Activated T-cell treated with anti-CD3 and anti-CD28 coated beads, Interleukin-2, amount 50 U/mL, for 1 hour (primary cell): ENCODE data around the gene GADD45B.
A peak's percentile ranks its signal among the peaks of the same experiment; 100 is the strongest.

Source experiments
- DNase-seq: peaks from one replicate; pipeline ENCODE4 v3.0.0-alpha.2; 2020

GADD45B gene, protein sequence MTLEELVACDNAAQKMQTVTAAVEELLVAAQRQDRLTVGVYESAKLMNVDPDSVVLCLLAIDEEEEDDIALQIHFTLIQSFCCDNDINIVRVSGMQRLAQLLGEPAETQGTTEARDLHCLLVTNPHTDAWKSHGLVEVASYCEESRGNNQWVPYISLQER

DNA sequence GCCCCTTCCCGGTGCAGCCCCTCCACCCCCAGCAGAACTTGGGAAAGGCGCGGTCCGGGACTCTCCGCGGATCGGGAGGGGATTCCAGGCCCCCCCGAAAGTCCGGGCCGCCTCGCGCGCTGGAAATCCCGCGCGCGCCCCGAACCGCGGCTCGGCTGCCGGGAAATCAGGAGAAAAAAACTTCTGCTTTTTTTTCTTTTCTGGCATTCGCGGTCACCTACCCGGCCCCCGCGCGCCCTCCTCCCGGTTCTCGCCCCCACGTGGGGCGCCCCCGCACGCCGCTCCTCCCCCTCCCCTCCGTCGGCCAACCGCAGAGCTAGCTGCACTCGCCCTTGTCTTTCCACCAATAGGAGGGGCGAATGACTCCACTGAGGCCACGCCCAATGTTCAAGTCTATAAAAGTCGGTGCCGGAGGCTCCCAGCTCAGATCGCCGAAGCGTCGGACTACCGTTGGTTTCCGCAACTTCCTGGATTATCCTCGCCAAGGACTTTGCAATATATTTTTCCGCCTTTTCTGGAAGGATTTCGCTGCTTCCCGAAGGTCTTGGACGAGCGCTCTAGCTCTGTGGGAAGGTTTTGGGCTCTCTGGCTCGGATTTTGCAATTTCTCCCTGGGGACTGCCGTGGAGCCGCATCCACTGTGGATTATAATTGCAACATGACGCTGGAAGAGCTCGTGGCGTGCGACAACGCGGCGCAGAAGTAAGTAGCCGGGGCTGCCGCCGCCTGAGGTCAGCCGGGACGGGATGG, at the start of gene GADD45B:
TSS of gene GADD45B (plus strand) at position 426 of the 749 bp plus-strand sequence. CDS start at position 658, 232 bp downstream.
- peak; percentile 97 for DNase-seq

DNA sequence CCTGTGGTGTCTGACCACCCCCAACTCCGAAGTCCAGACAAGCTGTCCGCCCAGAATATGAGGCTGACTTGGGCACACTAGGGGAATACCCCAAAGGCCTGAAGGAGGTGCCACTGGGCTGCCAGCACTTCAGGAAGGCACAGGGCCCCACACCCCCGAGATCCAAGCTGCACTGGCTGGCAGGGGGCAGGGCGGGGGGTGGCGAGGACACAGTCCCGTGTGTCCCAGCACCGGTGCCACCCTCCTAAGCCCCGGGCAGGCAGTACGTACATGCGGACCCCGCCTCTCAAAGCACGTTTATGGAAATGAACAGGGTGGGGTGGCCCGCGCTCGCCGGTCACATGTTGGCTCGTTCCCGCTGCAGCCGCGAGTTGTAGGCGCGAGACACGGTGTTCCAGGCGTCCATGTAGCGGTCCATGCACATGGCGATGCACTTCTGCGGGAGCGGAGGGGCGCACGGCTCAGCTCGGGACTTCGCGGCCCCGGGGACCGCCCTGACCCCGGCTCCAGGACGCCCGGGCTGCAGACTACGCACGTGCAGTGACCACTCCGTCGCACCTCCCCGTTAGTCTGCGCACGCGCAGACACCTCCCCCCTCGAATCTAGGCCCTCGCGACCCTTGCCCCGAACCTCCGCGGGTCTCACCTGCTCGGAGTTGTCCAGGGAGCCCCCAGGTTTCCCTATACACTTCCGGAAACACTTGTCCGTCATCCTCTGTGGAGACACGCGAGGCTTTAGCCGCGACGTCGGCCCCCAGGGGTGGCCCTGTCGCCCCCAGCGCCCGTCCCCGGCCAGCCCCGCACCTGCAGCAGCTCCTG, 49.1 kb upstream of the GADD45B start:
- peak; percentile 33 for DNase-seq

DNA sequence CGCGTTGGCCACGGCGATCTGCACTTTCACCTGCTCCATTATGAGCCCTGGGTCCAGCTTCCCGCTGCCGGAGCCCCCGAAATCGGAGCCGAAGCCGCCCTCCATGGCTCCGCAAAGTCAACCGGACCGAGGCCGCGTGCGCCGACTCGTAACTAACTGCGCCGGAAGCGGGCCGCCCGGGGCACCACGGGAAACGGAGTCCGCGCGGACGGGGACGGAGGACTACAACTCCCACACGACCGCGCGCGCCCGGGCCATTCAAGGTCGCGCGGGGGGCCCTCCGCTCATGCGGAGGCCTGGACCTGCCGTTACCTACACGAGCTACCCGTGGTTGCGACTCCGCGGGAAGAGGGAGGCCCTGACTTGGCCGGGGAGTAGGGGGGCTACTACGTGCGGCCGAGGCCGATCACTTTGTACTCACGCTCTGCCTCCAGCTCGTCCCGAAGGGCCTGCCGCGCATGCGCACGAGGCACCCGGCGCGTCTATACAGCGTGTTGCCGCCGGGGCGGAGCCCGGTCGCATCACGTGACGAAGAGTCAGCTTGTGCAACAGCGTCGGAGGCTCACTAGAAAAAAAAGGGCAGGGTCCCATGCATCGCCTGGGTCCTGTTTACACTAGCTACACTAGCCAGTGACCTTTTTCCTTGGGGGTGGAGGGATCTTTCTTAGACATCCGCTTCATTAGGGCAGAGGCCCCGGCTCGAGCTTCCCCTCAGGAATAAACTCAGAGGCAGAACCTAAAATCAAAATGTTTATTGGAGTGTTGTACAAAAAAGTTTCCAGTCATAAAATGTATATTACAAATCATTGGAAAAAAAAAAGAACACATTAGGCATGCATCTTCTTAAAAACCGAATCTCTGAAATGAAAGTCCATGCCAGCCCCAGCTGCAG, 48.3 kb upstream of the GADD45B start, which contains the start of gene TIMM13:
TSS of gene TIMM13 (minus strand) at position 158 of the 892 bp plus-strand sequence. CDS start at position 105, 53 bp downstream.
- DNase-seq: peak; percentile 98

DNA sequence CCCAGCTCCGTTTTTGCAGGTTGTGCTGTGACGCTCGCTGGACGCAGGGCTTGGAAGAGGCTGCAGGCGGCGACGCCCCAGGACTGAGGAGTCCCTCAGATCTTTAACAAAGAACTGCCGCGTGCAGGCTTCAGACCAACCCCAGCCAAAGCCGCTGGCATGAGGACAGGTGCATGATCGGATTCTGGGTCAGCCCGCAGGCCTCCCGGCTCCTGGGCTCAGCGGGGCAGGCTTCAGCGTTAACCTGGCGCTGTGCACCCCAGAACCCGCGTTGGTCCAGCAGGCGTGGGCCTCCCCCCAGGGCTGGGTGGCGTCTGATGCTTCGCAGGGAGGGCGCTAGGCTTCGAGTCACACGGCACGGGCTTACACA, 47.6 kb upstream of the GADD45B start:
- no peak for DNase-seq

DNA sequence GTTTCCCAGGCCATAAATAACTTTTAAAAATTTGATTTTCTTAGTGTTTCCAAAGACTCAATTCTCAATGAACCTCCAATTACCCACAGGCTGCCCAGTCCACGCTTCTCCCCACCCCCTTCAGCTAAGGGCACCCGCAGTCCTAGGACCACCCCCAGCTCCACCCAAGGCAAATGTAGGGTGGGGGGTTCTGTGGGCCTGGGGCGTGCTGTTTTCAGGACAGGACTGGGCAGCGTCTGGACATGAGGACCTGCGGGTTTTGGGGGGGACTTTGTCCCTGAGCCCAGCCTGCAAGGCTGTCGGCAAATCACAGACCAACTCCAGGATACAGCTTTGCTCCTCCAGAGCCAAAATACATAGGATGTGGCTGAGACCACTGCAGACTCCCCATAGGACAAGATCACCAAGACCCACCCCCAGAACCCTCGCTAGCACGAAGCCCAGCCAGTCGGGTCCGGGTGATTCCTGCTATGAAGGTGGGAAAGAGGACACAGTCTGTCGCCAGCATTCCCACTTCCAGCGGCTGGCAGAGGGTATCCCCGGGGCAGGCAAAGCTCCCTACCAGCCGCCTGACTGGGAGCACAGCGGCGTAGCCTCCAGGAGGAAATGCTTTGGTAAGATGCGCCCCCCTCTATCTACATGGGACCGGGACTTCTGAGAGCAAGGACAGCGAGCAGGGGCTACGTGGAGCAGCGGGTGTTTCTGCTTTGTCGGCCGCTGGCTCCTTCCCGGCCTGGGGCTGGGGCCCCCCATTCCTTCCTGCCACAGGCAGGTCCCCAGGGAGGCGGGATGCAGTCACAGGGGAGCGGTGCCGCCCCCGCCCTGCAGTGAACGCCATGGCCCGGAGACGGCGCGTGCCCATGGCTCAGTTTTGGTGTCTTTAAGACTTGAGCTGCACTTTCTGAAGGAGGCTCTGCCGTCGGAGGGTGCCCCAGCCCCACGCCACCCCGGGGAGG, 46.9 kb upstream of the GADD45B start:
- DNase-seq: no peak

DNA sequence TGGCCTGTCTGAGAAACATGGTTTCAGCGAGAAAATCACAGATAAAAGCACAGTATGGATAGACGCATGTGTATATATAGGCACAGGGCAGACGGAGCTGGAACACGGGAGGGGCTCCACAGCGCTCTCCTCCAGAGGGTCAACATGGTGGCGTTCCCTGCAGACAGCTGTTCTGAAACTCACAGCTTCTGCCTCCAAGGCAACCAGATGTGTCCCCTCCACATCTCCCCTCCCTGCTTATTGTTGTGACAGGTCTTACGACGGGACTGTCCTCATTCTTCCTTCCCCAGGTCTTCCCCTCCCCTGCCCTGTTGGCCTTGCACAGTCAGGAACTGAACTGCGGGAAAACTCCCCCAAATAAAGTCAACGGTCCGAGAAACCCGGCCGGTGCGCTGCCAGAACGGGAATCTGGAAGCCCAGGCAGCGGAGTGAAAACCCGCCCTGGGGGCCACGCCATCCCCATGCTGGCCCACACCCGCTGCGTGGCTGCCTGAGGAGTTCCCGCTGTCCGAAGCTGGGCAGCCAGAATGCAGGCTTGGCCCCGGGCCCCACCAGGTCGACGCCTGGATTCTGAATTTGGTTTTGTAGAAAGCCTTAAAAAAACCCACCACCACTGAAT, 45.9 kb upstream of the GADD45B start:
- no peak for DNase-seq

DNA sequence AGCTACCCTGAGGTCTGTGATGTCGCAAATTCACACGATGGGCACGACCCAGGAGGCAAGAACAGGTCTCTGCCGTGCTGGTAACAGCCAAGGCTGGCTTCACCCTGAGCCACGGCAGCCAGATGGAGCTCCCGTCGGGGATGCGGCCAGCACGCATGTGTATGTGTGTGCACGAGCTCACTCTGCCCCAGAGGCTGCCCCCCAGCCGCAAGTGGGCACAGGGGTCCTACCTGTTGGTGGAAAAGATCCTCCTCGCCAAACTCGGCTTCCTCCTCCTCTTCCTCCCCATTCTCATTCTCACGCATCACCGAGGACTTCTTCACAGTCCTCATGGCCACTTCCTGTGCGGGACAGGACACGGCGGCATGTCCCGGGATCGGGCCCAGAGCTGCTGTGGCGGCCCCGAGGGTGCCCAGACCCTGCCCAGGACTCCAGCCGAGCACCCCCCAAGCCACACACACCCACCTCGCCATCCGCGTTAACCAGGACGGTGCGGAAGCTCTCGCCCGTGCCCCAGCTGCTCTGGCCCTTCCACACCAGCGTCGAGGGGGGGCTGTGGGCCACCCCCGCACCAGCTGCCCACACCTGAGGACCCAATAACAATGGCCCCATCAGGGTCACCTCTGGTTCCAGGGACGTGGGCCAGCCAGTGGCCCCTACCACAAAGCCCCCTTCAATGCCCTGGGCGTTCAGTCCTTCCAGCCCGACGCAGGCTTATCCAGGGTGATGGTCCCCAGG, 44.4 kb upstream of the GADD45B start:
- DNase-seq: no peak

DNA sequence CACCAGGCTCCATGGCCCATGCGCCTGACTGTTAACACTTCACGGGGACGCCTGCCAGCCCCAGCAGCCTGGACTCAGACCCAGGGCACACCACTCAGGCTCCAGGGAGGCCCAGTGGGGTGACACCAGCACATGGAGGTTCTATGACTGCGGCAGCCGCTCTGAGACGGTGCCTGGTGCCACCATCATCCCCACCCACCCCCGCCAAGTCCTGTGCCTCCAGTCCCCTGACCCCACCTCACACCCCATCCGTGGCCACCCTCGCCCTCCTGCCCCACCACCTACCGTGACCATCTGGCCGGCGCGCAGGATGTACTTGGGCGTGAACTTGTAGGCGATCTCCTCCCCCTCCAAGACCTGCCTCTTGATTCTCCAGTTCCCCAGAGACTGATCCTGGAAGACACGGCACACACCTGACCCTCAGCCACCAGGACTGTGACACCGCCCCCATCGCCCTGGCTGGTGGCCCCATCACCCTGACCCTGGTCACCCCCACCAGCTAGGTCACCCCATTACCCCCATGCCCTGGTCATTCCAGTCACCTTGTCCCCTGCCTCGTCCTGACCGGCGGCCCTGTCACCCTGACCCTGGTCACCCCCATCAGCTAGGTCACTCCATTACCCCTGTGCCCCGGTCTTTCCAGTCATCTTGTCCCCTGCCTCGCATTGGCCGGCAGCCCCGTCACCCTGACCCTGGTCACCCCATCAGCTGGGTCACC, 43.6 kb upstream of the GADD45B start:
- no peak for DNase-seq

DNA sequence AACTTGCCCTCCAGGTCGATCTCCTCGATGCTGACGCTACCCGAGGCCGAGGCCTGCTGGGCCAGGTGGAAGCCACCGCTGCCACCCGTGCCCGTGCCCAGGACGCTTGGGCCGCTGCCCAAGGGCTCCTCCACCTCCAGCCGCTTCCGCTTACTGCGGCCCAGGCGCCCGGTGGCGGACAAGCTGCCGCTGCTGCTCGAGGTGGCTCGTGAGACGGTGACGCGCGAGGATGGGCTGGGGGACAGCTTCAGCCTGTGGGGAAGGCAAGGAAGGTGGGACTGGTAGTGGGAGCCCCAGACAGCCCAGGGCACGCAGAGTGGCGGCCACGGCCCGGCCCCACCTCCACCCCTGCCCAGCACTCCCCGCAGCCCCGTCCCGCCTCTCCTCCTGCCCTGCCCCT, 42.1 kb upstream of the GADD45B start:
- DNase-seq: no peak

DNA sequence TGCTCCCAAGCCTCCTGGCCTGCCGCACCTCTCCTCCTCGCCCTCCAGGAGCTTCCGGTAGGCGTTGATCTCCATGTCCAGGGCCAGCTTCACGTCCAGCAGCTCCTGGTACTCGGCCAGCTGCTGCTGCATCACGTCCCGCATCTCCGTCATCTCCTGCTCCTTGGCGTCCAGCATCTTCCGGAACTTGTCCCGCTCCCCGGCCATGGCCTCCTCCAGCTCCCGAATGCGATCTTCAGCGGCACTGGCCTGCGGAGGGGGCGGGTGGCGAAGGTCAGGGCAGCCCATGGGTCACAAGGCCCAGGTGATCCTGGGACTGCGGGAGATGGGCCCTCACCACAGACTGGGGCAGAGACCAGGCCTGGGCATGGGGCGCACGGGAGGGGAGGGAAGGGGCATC, 41.7 kb upstream of the GADD45B start:
- DNase-seq: no peak

DNA sequence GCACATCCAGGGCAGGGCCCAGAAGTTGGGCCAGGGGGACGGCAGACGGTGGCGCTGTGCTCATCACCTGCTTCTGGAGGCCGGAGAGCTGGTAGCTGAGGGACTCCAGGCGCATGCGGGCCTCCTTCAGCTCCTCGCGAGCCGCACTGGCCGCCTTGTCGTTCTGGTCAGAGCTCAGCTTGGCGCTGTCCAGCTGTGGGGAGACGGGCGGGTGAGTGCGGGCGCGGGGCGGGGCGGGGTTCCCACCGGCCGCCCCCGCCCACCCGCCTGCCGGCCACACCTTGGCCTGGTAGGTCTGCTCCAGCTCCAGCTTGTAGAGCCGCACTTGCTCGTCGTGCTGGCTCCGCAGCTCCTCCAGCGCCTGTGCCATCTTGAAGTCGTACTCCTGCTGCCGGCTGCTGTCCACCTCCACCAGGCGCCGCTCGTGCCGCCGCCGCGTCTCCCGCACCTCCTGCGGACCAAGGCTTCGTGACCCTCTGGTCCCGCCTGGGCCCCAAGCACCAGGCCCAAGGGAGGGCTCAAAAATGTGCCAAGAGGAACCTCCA, 41.1 kb upstream of the GADD45B start:
- DNase-seq: no peak

DNA sequence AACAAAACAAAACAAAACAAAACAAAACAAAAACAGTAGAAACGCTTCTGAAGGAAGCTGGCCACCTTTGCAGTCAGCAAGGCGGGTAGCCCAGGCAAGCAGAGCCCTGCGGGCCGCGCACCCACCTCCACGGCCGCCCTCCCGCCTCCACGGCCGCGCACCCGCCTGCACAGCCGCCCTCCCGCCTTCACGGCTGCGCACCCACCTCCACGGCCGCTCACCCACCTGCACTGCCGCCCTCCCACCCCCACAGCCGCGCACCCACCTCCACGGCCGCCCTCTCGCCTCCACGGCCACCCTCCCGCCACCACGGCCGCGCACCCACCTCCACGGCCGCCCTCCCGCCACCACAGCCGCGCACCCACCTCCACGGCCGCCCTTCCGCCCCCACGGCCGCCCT, 39.5 kb upstream of the GADD45B start:
- no peak for DNase-seq

DNA sequence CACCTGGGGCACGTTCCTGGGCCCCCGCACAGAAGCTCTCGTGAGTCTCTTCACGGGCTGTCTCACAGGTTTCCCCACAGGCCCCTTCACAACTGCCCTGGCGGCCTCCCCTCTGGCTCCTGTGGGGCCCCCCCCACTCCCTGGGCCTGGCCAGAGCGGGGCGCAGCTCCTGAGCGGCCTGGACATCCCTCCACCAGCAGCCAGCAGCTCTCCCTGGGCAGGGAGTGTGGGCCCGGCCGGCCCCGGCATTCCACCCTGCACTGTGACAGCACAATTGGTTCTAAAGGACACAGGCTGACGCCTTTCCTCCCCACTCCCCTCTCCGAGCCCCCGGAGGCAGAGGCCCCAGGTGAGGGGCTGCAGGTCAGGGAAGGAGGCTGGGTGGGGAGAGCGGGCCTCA, 39.0 kb upstream of the GADD45B start:
- DNase-seq: no peak

DNA sequence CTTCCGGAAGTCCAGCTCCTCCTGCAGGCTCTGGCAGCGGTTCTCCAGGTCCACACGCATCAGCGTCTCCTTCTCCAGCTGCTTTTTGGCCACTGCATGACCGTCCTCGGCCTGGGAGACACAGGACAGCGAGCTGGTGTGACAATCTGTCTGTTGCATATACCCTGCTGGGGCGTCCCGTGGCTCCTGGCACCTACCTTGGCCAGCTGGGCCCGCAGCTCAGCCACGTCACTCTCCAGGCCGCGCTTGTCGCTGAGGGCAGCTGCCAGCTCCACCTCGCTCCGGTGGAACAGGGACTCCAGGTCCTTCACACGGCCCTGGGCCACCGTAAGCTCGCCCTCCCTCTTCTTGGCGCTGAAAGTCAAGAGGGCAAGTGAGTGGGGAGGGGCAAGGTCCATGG, 37.7 kb upstream of the GADD45B start:
- DNase-seq: no peak

DNA sequence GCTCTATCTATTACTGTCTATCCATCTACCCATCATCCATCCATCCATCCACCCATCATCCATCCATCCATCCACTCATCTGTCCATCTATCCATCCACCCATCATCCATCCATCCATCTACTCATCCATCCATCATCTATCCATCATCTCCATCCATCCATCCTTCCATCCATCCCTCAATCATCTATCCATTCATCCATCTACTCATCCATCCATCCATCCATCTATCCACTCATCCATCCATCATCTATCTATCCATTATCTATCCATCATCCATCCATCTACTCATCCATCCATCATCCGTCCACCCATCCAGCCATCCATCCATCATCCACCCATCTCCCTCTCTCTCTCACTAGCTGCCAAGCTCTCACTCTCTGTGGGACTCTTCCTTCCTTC, 35.4 kb upstream of the GADD45B start:
- DNase-seq: no peak

DNA sequence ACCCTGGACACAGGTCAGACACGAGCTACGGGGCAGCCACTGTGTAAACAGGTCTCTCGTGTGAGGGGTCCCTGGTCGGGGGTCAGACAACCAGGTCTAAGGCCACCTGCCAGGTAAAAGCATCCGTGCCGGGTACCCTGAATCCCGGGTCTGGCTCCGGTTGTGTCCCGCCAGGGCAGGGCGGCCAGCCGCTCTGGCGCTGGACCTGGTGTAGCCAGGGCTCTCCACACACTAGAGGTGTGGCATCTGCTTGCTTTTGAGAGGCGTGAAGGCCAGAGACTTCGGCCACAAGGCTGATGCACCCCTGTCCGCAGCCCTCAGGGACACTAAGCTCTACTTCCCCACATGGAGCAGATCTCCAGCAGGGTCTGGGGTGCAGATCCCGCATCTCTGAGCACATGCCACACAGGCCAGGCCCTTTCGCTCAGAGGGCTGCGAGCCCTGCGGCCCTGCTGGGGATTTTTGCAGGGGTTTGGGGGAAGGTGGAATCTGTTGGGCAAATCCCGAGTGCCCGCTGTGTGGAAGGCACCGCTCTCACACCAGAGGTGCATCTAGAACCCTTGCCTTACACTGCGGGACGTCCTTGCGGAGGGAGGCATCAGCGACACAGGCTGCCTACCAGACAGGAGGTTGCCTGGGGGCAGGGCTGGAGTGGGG, 34.7 kb upstream of the GADD45B start:
- DNase-seq: no peak

DNA sequence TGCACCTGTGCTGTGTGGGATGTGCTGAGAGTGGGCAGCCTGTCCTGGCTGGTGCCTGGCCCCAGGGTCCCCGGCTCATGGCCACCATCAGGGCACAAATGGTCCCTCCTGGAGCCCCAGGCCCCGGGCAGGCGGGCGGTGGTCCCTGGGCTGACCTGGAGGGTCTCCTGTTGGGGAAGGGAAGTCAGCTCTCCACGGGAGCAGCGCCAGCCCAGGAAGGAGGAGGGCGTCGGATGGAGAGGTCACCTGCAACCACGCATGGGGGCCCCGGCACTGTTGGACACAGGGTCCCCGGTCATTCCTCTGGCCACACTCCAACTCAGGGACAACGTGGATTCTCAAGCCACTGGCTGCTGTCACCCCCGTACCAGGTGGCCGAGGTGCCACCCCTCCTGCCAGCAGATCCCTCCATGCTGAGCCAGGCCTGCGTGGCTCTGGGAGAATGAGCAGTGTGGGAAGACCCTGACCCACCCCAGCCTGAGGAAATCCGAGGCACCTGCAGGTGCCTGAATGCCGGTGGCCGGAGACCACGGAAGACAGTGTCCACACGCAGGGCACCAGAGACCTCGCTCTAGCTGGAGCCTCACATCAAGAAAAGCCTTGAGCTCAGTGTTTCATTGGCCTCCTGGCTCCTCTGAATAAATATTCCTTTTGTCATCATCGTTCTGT, 32.7 kb upstream of the GADD45B start:
- DNase-seq: no peak

DNA sequence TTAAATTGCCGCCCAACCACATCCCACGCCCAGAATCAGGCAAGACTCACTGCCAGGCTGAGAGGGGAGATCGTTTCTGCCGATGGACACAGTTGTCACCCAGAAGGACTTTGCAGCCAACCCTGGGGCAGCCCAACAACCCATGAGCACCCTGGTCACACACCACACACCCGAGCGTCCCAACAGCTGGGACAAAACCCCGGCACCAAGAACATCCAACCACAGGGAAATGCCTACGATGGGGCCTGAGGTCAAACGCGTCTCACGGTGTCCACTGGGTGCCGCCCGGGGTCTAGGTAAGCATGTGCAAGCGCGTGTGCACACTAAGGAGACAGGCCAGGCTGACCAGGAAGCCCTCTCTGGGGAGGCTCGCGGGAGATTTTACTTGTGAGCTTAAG, 32.1 kb upstream of the GADD45B start:
- DNase-seq: no peak
